PC-9 (cell line): ENCODE results near the gene GP2. TPM values are rescaled to one million over a fixed set of nuclear protein-coding genes. Genes with fewer than 3 reads are reported as not detected.

Source experiments
- BruUV-seq: library from RNA; stranded (reverse); fragments of 400-500 nt; replicated peaks from 2 replicates; lab custom pipeline; 2021; lab: Mats Ljungman, UMichigan
- CTCF ChIA-PET: fragments of 300-600 bp; sonication (Branson Sonifier 250); formaldehyde crosslinking; loops from one replicate; lab custom pipeline; 2022; ENCODE audit warnings: antibody characterized with exemption; lab: Charles Lee
- POLR2A ChIA-PET: fragments of 300-600 bp; sonication (Branson Sonifier 250); formaldehyde crosslinking; loops from one replicate; lab custom pipeline; 2022; ENCODE audit warnings: antibody characterized with exemption; ENCODE audit not compliant: unreplicated experiment; lab: Charles Lee
- DNase-seq, 2 experiments: peaks; one replicate each; pipeline versions ENCODE4 v3.0.0 to v3.0.0-alpha.2; 2015 to 2022; ENCODE audit warnings: mixed read lengths in 1 of 2
- H2AFZ ChIP-seq: fragments of 200-600 bp; sonication (generic); 2 replicates; pipeline ENCODE4 v1.8.1; 2017; ENCODE audit warnings: antibody characterized with exemption
- H3F3A ChIP-seq: fragments of 200-600 bp; sonication (generic); 2 replicates; pipeline ENCODE4 v1.8.1; 2017; ENCODE audit warnings: antibody characterized with exemption, mild to moderate bottlenecking, low read depth; ENCODE audit not compliant: insufficient read depth
- H3K27ac ChIP-seq: fragments of 200-600 bp; sonication (generic); 2 replicates; pipeline ENCODE4 v1.6.1; 2016; ENCODE audit warnings: mixed run types
- H3K27me3 ChIP-seq: fragments of 200-600 bp; sonication (generic); 2 replicates; pipeline ENCODE4 v1.6.1; 2016; ENCODE audit warnings: low read depth, mixed run types; ENCODE audit not compliant: insufficient read depth
- H3K36me3 ChIP-seq: fragments of 200-600 bp; sonication (generic); 2 replicates; pipeline ENCODE4 v1.6.1; 2016; ENCODE audit warnings: low read depth, mixed run types
- H3K4me1 ChIP-seq: fragments of 200-600 bp; sonication (generic); replicated peaks from 2 replicates; pipeline ENCODE4 v1.6.1; 2016; ENCODE audit warnings: mixed run types; ENCODE audit not compliant: insufficient read depth
- H3K4me2 ChIP-seq: fragments of 200-600 bp; sonication (generic); 2 replicates; pipeline ENCODE4 v1.6.1; 2017; ENCODE audit warnings: mixed run types
- H3K4me3 ChIP-seq: fragments of 200-600 bp; sonication (generic); 2 replicates; pipeline ENCODE4 v1.6.1; 2016; ENCODE audit warnings: mixed run types
- H3K79me2 ChIP-seq: fragments of 200-600 bp; sonication (generic); 2 replicates; pipeline ENCODE4 v1.6.1; 2017; ENCODE audit warnings: low read depth, mixed run types
- H3K9me2 ChIP-seq: fragments of 200-600 bp; sonication (generic); 2 replicates; pipeline ENCODE4 v1.8.1; 2017; ENCODE audit warnings: mild to moderate bottlenecking; ENCODE audit not compliant: insufficient read depth
- H3K9me3 ChIP-seq: fragments of 200-600 bp; sonication (generic); 2 replicates; pipeline ENCODE4 v1.8.1; 2016; ENCODE audit warnings: low read depth; ENCODE audit not compliant: insufficient read depth
- H4K20me1 ChIP-seq: fragments of 200-600 bp; sonication (generic); 2 replicates; pipeline ENCODE4 v1.8.1; 2017; ENCODE audit not compliant: insufficient read depth
- EZH2 ChIP-seq: fragments of 200-600 bp; sonication (generic); IDR thresholded peaks from 2 replicates; pipeline ENCODE4 v1.8.0; 2017; ENCODE audit warnings: antibody characterized with exemption, low read depth
- intact Hi-C: fragments of 100-400 bp; cut with micrococcal nuclease; formaldehyde crosslinking; loops from one replicate; pipeline ENCODE4 v1.10.0; 2022; ENCODE audit not compliant: unreplicated experiment
- total RNA-seq: library from RNA; stranded (reverse); gene quantifications from 2 replicates; pipeline ENCODE4 v1.2.3, GENCODE V29; 2021
- TF ChIP-seq, protein P1 (sequence below): fragments of 200-600 bp; sonication (generic); conservative IDR thresholded peaks from 2 replicates; pipeline ENCODE4 v1.6.1; 2017; ENCODE audit warnings: mixed run types, antibody characterized with exemption, mild to moderate bottlenecking, moderate library complexity

GP2 gene
- total RNA-seq, 1 experiment from 2014 or later, result not detected

DNA sequence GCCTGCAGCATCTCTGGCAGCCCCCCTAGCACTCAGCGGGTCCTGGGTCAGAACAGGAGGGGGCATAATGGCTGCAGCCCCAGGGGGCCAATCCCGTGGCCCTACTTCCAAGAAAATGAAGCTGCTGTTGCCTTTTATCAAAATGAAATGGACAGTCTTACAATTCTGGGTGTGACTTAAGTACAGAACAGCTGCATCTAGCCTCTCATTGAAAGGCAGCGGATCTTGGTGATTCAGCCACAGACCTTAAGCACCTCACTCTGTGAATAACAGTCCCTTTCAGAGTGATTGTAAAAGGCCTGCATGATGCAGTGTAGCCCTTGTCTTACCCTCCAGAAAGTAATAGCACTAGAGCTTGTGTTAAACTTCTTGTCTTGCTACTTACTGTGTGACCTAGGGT, 36.7 kb upstream of the GP2 start:
- TF ChIP-seq, protein P1, sequence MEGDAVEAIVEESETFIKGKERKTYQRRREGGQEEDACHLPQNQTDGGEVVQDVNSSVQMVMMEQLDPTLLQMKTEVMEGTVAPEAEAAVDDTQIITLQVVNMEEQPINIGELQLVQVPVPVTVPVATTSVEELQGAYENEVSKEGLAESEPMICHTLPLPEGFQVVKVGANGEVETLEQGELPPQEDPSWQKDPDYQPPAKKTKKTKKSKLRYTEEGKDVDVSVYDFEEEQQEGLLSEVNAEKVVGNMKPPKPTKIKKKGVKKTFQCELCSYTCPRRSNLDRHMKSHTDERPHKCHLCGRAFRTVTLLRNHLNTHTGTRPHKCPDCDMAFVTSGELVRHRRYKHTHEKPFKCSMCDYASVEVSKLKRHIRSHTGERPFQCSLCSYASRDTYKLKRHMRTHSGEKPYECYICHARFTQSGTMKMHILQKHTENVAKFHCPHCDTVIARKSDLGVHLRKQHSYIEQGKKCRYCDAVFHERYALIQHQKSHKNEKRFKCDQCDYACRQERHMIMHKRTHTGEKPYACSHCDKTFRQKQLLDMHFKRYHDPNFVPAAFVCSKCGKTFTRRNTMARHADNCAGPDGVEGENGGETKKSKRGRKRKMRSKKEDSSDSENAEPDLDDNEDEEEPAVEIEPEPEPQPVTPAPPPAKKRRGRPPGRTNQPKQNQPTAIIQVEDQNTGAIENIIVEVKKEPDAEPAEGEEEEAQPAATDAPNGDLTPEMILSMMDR, result no peak
- TF ChIP-seq EZH2, result no peak
- Histone ChIP-seq H3K4me1 (no peaks in the 10 kb centered on the region), H3K9me3 (no peaks in the 10 kb centered on the region), H3K4me3 (no peak overlapping the region), H3K27me3 (peaks cover 16% of the 10 kb centered on the region), H3K9me2 (no peaks in the 10 kb centered on the region), H2AFZ (no peak overlapping the region), H3K36me3 (no peaks in the 10 kb centered on the region), H3K27ac (no peak overlapping the region), H3K79me2 (no peaks in the 10 kb centered on the region), H3F3A (no peaks in the 10 kb centered on the region), H3K4me2 (no peak overlapping the region), H4K20me1 (no peaks in the 10 kb centered on the region)
- CTCF ChIA-PET, result interaction anchor here (0.6 kb wide), 1 partner anchor 63 kb away, joined by 3 read pairs; no protein-coding TSS in a partner anchor
- intact Hi-C loops, result no loop called here
- BruUV-seq, result no TSS peak
- no peak for DNase-seq
- POLR2A ChIA-PET, result no interaction called here

DNA sequence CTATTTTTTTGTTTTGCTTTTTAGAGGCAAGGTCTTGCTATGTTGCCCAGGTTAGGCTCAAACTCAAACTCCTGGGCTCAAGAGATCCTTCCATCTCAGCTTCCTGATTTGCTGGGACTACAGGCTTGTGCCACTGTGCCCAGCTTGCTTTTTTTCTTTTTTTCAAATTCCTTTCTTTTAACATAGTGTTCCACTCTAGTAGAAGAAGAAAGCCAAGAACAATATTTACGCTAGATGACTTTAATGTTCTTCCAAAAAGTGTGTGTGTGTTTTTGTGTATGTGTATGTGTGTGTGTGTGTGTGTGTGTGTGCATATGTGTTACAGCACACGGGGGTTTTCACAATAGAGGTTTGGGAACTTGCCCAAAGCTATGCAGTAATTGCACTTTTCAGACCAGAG, 35.9 kb upstream of the GP2 start:
- Histone ChIP-seq H2AFZ (no peak overlapping the region), H3K9me2 (no peaks in the 10 kb centered on the region), H3K27me3 (peaks cover 17% of the 10 kb centered on the region), H3K4me1 (no peaks in the 10 kb centered on the region), H3K4me2 (no peak overlapping the region), H3K27ac (no peak overlapping the region), H3K9me3 (no peaks in the 10 kb centered on the region), H3F3A (no peaks in the 10 kb centered on the region), H4K20me1 (no peaks in the 10 kb centered on the region), H3K4me3 (no peak overlapping the region), H3K36me3 (no peaks in the 10 kb centered on the region), H3K79me2 (no peaks in the 10 kb centered on the region)
- TF ChIP-seq EZH2, result no peak
- TF ChIP-seq, protein P1, result no peak
- ChIA-PET POLR2A (no interaction called here), CTCF (interaction anchor here (0.6 kb wide), 2 partner anchors 22 to 62 kb away, joined by 3 read pairs; no protein-coding TSS in a partner anchor)
- no peak for DNase-seq
- no TSS peak for BruUV-seq
- intact Hi-C loops, result no loop called here

DNA sequence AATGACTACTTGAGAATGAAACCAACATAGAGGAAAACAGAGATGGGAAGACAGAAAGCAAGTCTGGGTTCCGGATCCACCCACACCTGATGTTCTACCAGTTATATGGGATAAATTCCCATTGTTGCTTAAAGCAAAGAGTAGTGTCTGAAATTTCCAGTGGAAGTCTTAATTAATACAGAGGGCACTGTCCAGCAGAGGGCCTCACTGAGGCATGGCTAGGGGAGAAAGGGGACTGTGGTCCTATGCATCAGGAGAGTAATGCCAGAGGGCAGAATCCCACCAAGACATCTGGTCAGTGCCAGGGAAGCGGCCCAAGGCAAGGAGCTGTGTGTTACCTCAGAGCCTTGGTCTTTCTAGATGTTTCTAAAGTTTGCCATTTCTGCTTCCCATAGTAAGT, 32.7 kb upstream of the GP2 start:
- intact Hi-C loops, result no loop called here
- POLR2A ChIA-PET, result no interaction called here

More for the DNA sequence above, 32.7 kb upstream of the GP2 start:
- Histone ChIP-seq H3K36me3 (no peaks in the 10 kb centered on the region), H3K27me3 (peaks cover 43% of the 10 kb centered on the region), H3K27ac (no peak overlapping the region), H3K9me2 (no peaks in the 10 kb centered on the region), H3K4me1 (no peaks in the 10 kb centered on the region), H3K4me3 (no peak overlapping the region), H3K4me2 (no peak overlapping the region), H3K79me2 (no peaks in the 10 kb centered on the region), H2AFZ (no peak overlapping the region), H4K20me1 (no peaks in the 10 kb centered on the region), H3K9me3 (no peaks in the 10 kb centered on the region), H3F3A (no peaks in the 10 kb centered on the region)
- no peak for TF ChIP-seq EZH2
- TF ChIP-seq, protein P1, result no peak; the same call in 1 of the 2 replicates
- CTCF ChIA-PET, result no interaction called here
- BruUV-seq, result no TSS peak
- no peak for DNase-seq
